ENCODE data around the gene NXPH3. TPM values are rescaled to one million over a fixed set of nuclear protein-coding genes. Genes with fewer than 3 reads are reported as not detected.

NXPH3 gene
- polyA plus RNA-seq, 4 donors = 1.1 to 1.5 (median 1.3) TPM

DNA sequence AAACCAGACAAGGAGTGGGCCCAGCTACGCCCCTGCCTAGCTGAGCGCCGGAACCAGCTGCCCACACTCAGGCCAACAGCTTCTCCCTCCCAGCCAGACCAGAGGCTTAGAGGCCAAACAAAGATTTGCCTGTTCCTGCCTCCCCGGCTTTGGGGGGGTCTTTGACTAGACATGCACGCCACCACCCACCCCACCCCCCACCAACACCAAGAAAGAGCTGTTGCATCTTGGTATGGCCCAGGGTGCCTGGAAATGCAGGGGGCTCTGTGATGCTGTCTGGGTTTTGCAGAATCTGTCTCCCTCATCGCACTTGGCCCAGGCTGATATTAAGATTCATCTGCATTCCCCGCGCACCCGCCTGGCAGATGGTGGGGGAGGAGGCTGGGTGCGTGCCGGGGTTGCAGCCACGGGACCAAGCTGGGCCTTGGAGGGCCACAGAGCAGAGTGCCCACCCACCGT, 1.3 kb upstream of the NXPH3 start:
- no peak for DNase-seq (ENCODE audit: low read depth in 4 of 4, low spot score in 3 of 4)

DNA sequence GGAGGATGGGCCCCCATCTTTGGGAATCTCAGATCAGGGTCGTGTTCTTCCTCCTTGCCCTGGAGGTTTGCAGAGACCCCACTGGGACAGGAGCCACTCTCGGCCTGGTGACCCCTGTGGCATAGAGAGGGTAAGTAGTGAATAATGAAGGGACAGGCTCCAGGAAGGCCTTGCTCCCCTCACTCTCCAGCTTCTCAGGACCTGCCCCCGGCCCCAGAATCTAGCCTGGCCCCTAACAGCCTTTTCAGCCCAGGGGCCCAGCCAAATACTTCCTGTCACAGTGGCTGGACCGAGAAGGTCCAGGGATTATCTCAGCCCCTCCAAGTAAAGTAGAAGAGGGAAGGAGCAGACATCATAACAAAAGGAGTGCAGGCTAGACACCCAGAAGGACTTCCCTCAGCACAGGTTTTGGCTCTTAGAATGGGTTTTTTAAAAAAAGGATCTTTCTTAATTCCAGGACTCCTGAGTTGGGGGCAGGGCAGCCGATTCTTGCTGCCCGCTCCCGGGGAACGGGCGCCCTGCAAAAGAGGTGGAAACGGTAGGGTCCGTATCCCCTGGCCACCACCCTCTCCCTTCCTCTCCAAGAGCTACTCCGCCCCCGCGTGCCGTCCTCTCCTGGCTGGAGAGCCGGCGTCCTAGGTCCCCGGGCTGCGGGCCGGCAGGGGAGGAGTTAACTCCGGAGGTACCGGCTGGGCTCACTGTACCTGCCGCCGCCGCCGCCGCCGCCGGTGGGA, 559 bp upstream of the NXPH3 start:
- no peak for DNase-seq (ENCODE audit: low read depth in 4 of 4, low spot score in 3 of 4)

DNA sequence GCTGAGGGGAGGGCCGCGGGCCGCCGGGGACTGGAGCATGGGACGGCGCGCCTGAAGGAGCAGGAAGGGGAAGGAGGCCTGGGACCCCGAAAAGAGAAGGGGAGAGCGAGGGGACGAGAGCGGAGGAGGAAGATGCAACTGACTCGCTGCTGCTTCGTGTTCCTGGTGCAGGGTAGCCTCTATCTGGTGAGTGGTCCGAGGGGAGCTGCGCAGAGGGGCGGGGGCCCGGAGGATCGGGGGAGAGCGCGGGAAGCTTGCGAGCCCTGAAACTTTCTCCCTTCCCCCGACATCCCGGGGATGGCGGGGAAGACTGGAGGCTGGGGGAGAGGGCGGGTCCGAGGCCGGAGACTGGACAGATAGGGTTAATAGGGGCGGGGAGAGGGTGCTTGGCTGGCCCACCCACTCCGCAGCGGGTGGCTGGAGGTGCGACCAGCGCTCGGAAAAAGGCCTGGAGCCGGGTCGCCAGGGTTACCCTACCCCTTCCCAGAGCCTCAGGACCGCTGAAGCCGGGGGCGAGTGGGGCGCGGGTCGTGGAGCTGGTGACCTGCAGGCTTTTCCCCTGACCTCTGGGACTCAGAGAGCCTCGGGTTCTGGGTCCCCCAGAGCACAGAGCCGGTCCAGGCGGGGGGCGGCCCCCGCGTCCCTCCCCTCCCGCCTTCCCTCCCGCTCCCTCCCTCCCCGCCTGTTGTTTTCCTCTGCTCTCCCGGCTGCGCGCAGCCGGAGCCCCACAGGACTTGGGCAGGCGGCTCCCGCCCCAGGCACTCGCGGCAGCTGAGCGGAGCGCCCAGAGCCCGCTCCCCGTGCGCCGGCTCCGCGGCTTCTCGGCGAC, 631 bp downstream of the NXPH3 start:
- DNase-seq (ENCODE audit: low read depth in 4 of 4, low spot score in 3 of 4) = no peak

DNA sequence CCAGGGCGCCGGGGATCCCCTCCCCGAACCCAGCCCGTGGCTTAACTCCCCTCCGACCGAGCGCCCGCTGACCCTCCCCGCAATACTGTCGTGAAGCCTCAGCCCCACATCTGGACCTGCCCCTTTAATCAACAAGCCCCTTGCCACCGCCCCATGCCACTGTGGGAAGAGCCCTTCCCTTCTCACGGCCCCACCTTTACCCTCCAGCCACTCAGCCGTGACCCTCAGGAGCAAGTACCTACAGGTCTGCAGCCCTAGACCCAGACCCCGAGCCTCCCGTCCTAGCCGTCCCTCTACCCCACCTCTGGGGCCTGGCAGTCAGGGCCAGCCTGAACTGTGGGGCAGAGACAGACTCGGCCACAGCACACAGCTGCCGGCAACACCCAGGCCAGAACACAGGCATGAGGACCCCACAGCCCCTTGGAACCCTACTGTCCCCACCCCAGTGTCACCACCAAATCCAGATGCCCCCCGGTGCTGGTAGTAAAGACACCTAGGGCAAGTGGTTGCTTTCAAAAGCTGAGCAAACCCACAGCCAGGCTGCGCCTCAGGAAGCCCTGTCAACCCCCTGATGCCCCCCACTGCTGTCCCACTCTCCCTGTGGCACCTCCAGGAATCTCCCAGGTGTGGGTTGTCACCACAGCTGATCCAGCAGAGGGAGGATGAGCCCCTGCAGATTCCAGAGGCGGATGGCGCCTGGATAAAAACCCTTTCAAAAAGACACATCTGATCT, 1.4 kb downstream of the NXPH3 start:
- DNase-seq (ENCODE audit: low read depth in 4 of 4, low spot score in 3 of 4) = no peak

DNA sequence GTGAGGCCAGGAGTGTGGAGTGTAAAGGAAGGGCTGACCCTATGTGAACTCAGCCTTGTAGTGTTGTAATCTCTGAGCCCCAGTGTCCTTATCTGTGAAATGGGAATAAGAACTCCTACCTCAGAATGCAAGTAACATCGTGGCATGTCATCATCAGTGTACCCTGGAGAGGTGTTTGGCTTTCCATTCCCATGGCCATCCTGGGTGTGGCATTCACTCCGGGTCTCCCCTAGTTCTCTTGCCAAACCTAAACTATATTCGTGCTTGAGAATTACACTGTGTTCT, 1.9 kb downstream of the NXPH3 start:
- no peak for DNase-seq (ENCODE audit: low read depth in 4 of 4, low spot score in 3 of 4)

DNA sequence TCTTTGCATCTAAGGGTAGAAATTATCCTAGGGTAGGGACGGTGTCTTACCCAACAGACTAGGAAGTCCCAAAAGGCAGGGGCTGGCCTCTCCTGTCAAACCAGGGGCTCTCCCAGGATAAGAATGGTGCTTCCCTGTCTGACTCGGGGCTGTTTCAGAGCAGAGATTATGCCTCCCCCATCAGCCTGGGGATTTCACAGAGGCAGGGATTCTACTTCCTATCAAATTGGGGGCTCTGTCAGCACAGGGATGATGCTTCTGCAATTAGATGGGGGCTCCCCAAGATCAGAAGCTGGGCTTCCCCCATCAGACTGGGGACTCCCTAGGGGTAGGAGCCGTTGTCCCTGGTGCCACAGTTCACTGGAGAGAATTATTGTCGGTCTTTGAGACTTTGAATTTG, 2.3 kb downstream of the NXPH3 start:
- DNase-seq (ENCODE audit: low read depth in 4 of 4, low spot score in 3 of 4) = no peak

DNA sequence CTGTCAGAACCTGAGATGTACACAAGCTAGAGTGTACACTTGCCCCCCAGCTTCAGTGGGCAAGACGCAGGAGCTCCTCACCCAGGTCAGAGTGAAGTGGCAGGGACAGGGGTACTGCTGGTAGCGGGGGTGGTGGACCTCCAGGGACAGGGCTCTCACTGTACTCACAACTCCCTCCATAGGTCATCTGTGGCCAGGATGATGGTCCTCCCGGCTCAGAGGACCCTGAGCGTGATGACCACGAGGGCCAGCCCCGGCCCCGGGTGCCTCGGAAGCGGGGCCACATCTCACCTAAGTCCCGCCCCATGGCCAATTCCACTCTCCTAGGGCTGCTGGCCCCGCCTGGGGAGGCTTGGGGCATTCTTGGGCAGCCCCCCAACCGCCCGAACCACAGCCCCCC, 2.7 kb downstream of the NXPH3 start:
- no peak for DNase-seq (ENCODE audit: low read depth in 4 of 4, low spot score in 3 of 4)

DNA sequence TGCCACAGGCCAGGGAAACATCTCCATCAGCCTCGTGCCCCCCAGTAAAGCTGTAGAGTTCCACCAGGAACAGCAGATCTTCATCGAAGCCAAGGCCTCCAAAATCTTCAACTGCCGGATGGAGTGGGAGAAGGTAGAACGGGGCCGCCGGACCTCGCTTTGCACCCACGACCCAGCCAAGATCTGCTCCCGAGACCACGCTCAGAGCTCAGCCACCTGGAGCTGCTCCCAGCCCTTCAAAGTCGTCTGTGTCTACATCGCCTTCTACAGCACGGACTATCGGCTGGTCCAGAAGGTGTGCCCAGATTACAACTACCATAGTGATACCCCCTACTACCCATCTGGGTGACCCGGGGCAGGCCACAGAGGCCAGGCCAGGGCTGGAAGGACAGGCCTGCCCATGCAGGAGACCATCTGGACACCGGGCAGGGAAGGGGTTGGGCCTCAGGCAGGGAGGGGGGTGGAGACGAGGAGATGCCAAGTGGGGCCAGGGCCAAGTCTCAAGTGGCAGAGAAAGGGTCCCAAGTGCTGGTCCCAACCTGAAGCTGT, 3.4 kb downstream of the NXPH3 start:
- DNase-seq (ENCODE audit: low read depth in 4 of 4, low spot score in 3 of 4) = no peak

DNA sequence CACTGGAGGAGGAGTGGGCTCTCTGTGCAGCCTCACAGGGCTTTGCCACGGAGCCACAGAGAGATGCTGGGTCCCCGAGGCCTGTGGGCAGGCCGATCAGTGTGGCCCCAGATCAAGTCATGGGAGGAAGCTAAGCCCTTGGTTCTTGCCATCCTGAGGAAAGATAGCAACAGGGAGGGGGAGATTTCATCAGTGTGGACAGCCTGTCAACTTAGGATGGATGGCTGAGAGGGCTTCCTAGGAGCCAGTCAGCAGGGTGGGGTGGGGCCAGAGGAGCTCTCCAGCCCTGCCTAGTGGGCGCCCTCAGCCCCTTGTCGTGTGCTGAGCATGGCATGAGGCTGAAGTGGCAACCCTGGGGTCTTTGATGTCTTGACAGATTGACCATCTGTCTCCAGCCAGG, 3.9 kb downstream of the NXPH3 start:
- no peak for DNase-seq (ENCODE audit: low read depth in 4 of 4, low spot score in 3 of 4)

DNA sequence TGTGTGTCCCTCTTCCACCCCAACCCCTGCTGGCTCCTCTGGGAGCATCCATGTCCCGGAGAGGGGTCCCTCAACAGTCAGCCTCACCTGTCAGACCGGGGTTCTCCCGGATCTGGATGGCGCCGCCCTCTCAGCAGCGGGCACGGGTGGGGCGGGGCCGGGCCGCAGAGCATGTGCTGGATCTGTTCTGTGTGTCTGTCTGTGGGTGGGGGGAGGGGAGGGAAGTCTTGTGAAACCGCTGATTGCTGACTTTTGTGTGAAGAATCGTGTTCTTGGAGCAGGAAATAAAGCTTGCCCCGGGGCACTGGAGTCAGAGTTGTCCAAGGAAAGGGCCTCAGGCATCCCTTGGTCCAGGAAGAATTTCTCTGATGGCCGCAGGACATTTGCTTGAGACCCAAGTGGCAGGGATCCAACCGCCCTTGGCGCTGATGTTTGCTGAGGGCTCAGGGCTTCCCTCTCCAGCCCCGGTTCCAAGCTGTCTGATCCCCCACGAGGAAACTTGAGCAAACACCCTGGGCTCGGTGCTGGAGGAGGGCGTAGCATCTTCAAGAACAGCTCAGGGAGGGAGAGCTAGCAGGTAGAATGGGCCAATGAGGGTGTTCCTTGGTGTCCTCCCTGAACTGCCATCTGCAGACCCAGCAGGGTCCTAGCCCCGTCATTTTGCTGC, 4.5 kb downstream of the NXPH3 start:
- no peak for DNase-seq (ENCODE audit: low read depth in 4 of 4, low spot score in 3 of 4)

DNA sequence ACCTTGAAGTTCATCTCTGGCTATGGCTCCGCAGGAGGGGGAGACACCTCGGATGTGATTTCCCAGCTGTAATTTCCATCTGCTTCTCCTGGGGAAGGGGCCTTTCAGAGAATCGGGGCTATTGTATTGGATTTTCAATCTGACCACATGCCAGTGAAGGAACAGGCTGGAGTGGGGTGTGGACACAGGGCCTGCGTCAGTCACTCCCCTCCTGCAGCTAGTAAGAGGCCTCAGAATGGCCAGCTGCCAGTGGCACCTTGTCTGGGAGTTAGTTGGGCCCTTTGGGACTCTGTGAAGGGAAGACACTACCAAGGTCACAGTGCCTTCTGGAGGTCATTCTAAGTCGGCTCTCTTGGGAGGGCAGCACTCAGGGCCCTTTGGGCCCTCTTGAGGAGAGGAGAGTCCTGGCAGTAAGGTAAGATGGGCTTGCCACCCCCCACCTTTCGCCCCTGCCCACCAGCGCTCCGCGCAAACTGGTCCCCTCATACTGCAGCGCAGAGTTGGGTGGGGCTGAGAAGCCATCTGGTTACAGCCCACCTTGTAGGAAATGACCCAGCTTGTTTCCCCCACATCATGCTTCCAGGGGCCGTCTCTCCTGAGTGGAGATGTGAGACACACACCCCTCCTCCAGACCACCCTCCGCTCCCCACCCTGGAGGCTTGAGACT, 5.4 kb downstream of the NXPH3 start:
- DNase-seq (ENCODE audit: low read depth in 4 of 4, low spot score in 3 of 4) = no peak

DNA sequence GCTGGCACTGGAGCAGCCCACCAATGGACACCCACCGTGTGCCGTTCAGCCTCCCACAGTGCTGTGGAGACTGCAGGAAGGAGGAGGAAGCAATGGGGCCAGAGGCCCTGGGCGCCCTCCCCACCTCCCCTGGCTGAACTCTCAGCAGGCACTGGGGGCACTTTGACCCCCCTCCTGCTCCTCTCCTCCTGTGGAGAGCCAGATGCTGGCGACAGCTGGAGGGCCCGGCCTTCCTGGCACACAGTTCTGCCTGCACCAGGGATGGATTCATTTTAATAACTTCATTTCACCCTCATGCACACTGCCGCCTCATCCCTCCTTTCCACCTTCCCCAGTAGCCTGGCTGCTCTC, 6.0 kb downstream of the NXPH3 start:
- no peak for DNase-seq (ENCODE audit: low read depth in 4 of 4, low spot score in 3 of 4)

DNA sequence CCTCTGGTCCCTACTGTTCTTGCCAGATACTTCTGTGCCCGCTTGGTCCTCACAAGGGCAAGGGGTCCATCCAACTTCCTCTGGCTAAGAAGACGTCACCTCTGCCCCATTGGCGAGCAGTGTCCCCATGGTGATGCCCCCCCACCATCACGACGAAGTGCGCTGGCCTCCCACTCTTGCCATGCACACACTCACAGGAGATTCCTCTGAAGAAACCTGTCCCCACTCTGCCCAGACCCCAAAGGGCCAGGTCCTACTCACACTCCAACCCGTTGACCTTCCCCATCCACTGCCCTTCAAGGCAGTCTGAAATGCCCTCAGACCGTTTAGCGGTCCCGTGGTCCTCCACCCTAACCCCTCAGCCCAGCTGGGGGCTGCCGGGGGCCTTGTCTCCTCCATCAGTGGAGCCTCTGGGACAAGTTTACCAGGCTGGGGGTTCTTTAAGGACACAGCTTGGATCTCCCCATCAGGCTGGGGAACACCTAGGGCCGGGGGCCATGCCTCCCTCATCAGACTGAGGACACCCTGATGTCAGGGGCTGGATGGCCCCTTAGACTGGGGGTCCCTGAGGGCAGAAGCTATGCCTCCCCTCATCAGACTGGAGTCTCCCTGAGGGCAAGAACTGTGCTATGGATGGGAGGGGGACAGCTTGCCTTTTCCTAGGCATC, 6.5 kb downstream of the NXPH3 start:
- no peak for DNase-seq (ENCODE audit: low read depth in 4 of 4, low spot score in 3 of 4)

DNA sequence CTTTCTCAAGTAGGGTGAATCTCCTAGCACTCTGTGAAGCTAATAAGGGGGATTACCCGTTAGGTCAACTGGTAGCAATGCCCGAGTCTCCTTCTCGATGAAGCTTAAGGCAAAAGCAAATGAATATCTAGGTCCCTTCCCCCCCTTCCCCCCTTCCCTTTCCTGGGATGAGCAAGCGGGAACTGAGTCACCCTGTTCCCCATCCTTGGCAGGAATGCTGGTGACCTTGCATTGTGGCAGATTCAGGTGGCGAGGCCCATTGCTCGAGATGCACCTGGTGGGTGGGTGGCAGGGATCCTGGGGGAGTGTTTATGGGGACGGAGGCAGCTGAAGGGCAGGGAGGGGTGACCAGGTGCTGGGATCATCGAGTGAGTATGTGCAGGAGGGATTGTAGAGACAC, 7.1 kb downstream of the NXPH3 start:
- DNase-seq (ENCODE audit: low read depth in 4 of 4, low spot score in 3 of 4) = no peak

DNA sequence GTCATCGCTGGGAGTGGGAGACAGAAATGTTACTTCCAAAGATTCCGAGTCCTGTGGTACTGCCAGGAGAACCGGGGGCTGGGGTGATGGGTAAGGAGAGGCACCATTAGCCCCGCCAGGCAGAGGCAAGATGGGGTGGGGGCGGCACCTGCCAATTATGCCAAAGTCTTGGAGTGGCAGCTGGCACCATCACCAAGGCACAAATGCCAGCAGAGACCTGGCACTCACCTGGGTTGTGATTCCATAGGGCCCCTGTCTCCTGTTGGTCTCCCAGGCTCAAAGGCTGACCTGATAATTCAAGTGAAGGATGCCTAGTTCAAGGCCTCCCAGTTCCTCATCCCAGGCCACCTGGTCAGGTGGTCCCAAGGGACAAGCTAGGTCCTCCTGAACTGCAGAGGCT, 7.6 kb downstream of the NXPH3 start:
- no peak for DNase-seq (ENCODE audit: low read depth in 4 of 4, low spot score in 3 of 4)

DNA sequence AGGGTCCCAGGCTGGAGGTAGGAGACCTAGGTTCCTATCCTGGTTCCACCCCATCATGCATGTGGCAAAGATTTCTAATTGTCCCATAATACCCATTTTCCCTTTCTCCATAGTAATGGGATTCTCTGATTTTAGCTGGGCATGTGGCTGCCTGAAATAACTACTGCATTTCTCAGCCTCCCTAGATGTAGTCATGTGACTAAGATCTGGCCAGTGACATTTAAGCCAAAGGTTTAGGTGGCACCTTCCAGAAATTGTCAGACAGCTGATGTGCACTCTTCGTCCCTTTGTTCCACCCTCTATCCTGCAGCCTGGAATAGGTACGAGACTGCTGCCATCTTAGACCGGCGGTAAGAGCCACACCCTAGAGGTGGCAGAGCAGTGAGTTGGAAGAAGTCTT, 8.2 kb downstream of the NXPH3 start:
- no peak for DNase-seq (ENCODE audit: low read depth in 4 of 4, low spot score in 3 of 4)

DNA sequence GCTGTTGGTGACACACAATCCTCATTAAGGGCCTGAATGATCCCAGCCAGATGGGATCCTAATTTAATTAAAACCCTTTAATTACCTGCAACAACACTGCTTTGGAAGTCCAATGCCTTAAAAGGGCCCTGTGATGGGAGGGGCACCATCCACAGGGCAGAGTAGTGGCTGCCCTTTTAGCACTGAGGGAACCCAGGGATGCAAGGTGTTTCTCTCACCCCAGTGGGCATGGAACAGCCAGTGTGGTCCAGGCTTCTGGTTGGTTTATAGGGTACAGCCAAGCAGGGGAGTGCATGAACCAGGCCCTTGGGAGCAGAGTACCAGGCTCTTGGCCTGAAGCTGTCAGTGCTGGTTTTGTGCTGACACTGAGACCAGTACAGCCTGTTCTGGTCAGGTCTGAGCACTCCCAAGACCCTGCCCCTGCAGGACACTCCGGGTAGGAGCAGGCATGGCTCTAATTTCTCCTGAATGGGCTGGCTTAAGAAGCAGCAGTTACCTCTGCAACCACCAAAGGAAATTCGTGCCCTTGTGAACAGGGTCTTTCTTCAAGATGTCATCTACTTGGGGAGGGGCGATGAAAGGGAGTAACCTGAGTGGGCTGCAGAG, 9.9 kb downstream of the NXPH3 start:
- DNase-seq (ENCODE audit: low read depth in 4 of 4, low spot score in 3 of 4) = no peak

DNA sequence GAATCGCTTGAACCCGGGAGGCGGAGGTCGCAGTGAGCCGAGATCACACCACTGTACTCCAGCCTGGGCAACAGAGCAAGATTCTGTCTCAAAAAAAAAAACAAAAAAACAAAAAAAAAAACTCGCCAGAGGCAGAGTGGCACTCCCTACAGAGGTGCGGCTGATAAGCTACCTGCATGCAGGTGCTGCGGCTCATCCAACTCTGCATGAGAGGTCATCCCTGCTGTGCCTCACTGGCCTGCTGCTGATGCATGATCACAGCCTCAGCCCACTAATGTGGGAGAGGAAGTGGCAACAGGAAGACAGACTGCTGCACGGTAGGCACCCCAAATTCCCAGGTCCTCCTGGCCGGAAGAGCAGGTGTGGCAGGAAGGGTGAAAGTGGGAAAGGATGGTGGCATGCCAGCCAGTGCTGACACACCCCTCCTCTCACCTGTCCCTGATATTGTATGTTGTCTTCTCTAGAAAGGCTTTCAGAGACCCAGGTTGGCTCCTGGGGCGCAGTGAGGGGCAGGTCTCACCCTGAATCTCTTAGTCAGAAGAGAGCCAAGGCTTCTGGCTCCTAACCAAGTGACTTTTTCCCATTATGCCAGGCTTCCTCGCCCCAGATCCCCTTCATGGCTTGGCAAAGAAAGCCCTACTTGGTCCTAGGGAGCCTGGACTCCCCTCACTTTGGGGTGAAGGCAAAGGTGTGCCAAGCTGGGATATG, 11.8 kb downstream of the NXPH3 start:
- no peak for DNase-seq (ENCODE audit: low read depth in 4 of 4, low spot score in 3 of 4)

DNA sequence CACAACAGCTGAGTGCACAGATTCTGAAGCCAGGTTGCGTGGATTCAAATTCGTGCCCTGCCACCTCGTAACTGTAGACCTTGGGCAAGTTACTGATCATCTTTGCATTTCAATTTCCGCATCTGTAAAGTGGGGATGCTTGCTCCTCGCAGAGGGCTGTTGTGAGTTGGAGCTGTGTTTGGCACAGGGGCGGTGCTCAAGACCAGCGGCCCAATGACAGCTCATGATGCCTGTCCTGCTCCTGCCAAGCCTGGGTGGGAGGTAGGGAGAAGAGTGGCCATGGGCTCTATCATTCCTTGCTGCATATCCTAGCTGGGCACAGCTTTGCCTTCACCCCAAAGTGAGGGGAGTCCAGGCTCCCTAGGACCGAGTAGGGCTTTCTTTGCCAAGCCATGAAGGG, 12.6 kb downstream of the NXPH3 start:
- DNase-seq (ENCODE audit: low read depth in 4 of 4, low spot score in 3 of 4) = no peak
